GM10847 (cell line): Measurements from ENCODE around the gene F2.

ENCODE experiments used
- POLR2A ChIP-seq: IDR thresholded peaks from 2 replicates; pipeline ENCODE4 v1.6.1; 2011; ENCODE audit not compliant: insufficient read length; ENCODE audit errors: extremely low read depth

The F2 gene

DNA sequence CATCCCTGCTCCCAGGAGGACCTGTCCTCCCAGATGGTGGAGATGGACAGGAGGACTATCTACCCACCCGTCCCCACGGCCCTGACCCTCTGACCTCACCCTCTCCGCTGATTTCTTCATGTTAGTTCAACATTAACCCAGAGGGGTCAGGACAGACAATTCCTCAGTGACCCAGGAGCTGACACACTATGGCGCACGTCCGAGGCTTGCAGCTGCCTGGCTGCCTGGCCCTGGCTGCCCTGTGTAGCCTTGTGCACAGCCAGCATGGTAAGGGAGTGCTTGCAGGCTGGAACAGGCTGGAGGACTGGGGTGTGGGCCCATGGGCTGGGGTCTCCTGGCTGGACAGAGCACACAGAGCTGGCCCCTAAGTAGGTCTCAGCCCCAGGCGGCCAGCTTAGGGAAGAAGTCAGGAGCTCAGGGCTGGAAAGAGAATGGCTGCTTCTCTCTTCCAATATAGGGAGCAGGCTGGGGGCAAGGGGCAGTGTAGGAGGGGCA lies at the start of gene F2:
F2 (plus strand) TSS at position 166 of the 495 bp plus-strand sequence; CDS start at position 189, 23 bp downstream.
- no peak for TF ChIP-seq POLR2A

DNA sequence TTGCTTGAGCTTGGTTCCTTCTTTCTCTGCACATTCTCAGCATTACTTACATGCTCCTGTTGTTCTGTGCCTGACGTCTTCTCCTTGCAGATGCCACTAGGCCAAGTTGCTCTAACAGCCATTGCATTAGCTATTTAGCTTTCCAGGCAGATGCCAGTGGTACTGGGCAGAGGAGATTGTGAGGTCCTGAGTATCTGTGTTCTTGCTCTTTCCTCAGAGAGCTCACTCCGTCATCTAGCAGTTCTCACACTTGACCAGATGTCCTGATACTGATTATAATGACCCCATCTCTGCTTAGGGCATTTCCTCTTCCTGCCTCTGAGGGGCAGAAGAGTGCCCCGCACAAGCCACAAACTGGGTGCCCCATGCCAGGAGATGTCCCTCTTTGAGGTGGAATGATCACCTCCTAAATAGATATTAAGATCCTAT lies 49.3 kb upstream of the F2 start:
- no peak for TF ChIP-seq POLR2A

DNA sequence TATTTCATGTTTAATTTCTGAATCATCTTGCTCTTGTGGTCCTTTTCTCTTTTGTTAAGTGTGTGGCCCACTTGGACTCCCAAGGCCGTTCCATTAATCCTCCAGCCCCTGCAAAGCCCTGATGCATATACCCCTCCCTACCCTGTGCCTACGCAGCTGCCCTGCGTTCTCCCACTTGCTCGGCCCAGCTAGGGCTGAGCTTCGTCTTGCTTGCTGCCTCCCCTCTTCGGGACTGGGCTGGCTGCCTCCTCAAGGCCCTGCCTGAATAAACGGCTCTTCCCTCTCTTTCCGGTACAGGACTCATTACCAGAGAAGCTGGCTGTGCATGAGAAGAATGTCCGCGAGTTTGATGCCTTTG lies 47.1 kb upstream of the F2 start:
- no peak for TF ChIP-seq POLR2A

DNA sequence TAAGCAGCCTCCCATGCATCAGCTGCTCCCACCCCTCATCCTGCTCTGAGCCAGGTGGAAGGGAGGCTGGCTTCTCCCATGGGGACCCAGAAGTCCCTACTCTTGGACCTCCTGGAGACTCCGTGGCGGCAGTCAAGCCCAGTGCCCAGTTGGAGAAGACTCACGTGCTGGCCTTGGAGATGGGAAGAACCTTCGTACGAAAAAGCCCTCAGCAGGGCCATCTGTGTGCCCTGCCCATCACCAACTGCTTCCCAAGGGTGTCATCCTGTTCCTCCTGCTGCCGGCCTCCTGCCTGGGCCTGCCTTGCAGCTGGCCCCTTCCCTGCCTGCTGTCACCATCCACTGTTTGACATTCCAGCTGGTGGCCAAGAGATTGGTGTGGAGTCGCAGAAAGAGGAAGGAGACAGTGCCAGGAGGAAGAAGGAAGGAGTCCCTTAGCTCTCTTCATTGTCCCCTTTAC lies 46.6 kb upstream of the F2 start:
- no peak for TF ChIP-seq POLR2A

DNA sequence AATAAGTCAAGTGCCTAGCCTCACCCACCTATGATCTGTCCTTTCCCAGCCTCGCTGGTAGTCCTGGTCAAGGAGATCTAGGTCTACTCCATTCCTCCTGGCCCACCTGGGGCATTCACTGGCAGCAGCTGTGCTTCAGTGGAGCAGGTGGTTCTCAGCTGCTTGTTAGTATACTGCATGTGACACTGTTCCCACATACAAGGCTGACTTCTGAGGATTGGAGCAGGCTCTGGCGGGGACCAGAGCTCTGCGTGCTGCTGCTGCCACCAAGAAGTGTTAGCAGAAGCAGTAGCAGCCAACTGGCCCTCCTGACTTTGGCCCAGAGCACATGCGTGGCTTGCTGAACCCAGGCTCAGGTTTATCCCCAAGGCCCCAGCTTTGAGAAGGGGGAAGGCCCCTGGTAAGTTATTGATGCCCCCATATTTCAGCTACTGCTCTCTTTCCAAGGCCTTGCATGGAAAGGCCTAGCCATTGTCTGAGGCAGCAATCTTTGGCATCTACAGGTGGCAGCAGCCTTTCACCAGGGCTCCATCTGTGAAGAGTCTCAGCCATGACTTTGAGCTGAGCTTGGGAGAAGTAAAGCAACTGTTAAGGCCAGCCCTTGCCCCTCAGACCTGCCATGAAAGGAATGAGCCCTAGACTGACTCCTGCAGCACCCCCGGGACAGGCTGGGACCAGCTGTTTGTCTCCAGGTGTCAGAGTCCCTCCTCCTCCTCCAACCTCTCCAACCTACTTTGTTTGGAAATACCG lies 45.1 kb upstream of the F2 start:
- no peak for TF ChIP-seq POLR2A

DNA sequence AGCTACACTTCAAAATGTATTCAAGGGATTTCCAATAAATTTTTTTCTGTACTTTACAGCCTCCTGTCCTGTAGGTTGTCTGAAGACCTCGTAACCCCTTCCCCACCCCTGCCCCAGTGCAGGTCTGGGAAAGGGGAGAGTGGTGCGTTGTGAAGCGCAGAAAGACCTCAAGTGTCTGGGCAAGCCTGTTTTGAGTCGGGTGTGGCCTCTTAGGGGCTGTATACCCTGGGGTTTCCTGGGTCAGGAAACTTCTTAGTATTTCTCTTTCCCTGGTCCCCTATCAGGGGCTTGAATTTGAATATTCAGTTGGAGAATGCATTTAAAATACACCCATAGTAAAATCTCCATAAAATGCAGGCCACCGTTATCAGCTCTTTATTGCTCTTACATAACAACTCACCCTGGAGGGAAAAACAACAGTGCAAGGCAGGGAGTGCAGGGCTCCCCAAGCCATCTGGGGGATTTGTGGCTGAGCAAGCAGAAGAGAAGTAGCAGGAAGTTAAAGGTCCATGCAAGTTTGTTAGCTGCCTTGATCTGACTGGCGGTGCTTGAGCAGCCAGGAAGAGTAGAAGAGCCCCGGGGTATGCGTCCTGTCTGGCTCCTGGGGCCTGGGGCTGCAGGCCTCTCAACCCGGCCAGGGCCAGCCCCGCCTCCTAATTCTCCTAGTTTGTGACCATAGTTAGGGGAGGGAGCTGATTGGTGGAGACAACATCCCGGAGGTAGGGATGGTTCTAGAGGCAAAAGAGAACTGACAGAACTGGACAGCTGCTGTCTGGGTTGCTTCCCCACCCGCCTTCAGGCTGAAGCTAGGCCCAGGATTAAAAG lies 44.3 kb upstream of the F2 start:
- TF ChIP-seq POLR2A: no peak

DNA sequence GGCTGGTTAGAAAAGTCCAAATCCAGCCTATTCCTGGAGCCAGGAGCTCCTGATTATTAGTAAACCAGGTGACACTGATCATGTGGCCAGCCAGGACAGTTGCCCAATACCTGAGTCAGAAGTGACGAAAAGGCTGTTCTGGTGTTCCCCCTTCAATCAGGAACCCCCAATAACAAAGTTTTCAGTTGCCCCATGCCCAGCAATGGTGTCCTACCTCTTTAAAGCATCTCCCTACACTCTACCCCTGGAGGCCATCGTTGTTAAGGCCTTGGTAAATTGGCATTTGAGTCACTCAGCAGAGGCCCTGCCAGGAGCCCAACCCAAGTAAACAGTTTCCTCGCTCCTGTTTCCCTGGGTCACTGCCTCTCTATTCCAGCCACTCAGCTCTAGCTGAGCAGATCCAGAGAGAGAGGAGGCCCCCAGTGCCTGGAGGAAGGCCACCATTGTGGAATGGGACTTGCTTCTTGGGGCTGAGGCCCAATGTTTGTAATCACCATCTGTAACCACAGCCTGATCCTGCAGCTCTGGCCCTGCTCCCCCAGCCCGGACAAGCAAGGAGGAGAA lies 43.6 kb upstream of the F2 start:
- no peak for TF ChIP-seq POLR2A

DNA sequence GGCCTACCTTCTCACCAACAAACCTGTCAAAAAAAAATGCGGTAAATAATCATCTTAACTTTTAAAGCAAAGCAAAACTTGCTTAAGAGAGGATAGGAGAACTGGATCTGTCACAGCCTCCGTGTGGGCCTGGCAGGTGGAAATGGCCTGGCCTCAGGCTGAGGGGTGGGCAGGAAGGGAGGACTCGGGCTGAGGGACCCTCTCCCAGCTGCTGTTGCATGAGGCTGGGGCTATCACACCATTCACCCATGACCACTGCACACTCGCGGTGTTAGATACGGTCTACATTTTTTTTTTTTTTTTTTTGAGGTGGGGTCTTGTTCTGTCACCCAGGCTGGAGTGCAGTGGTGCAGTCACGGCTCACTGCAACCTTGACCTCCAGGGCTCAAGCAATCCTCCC lies 43.1 kb upstream of the F2 start:
- TF ChIP-seq POLR2A: no peak

DNA sequence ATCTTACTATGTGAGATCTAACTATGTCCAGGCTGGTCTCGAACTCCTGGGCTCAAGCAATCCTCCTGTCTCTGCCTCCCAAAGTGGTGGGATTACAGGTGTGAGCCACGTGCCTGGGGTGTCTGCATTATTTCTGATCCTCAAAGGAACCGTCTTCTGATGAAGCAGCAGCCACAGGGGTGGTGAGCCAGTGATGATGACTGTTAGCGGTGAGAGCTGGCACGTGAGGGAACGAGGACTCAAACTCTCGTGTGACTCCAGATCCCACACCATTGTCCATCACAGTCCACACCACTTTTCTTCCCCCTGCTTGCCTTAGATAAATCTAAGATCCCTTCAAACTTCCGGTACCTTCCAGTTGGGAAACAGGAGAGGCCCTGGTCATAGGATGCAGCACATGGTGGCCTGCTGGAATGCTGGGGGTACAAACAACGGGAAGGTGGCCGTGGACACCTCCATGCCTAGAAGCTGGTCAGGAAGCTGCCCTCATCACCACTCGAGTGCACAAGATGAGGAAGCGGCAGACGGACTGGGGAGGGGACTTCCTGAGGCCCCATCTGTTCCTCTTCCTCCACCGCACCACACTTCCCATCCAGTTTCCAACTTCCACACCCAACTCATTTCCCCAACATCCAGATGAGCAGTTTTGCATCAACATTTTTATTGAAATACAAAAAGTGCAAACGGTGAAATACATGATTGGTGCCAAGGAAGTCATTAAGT lies 42.4 kb upstream of the F2 start:
- no peak for TF ChIP-seq POLR2A

DNA sequence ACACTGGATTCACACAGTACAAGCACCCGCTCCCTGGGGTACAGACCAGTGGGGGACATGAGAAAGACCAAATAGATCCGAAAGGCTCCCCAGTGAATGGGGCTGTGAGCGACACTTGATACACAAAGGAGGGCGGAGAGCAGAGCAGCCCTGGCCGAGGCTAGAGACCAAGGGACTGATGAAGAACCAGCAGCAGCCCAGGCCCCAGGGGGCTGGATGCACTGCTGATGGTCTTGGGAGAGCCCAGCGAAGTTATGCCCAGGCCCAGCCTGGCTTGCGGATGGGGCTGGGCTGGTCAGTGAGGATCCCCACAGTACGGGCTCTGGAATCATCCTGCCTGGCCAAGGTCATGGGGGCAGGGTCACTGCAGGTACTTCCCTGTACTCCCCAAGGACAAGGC lies 41.8 kb upstream of the F2 start:
- no peak for TF ChIP-seq POLR2A

DNA sequence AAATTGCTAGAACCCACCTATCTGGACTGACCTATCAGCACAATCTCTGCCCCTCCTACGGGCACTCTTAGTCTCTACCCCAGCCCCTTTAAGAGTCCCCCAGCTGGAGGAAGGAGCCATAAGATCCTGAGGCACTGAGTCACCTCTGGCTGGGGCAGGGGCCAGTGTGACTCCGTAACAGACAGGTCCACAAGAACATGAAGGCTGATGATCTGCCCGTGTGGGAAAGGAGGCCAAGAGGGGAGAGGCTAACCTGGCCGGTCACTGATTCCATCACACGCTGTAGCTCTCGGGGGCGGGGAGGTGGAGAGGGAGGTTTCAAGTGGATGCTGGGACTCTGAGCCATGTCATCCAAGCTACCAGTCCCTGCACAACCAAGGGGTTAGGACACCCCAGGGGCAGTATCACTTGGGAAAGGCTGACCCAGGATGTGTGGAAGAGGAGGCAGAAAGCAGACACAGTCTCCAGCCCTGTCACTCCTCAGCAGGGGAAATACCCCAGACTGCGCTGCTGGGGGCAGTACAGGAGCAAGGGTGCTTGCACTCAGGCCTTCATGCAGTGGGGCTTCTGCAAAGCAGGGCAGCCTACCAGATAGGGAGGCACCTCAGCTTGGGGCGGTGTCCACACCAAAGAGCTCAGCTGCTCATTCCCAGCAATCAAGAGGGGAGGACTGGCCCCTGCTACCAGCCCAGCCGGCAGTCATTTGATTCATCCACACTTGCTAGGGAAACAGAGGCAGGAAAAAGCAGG lies 40.8 kb upstream of the F2 start:
- TF ChIP-seq POLR2A: no peak

DNA sequence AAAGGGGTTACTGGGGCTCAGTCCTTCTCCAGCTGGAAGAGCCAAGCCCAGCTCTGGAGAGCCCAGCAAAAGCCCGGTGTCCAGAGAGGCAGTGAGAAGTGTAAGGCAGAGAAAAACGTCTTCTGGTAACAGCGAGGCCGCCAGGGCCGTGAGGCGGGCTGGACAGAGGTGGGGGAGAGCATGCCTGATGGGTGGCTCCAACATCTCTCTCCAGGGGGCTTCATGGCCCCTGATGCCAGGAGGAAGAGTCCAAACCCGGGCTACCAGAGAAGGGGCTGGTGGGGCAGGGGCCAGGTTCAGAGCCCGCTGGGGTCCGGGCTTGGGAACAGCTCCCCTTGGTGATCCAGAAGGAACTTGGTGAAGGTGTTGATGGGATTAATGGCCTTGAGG lies 40.3 kb upstream of the F2 start:
- no peak for TF ChIP-seq POLR2A

DNA sequence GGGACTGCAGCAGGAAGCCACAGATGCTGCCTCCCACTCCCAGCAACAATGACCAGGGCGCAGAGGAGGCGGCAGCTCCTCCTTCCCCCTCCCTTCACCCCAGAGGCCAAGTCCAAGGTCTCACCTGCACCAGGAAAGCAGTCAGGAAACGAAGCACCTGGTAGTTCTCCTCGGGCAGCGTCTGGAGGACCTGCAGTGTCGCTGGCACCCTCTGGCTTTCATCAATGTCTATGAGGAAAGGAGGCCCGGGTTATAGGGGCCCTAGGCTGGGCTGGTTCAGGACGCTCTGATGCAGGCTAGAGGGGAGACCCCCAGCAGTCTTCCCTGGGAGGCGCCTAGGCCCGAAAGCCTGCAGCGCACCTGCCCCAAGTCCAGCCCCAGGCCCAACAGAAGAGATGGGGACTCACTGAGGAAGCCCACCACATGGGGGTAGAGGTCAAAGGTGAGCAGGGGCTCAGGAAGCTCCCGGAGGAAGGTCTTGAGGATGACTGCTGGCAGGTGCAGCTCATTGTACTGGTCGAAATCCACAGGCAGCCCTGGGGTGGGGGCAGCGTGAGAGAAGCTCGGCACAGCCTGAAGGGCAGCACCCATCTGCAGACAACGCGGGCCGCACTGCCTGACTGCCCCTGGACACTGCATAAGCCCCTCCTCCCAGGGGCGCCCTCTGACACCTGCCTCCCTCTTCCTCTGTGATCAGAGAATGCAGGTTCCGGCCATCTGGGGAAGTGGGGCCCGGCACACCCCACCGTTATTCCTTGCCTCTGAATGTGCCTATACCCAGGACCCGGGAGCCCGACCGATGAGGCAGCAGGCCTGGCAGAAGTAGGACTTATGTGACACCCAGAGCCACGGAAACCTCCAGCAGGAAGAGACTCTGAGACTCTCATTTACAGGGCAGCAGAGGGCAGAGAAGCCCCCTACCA lies 39.5 kb upstream of the F2 start:
- TF ChIP-seq POLR2A: no peak
